ENCODE results near the gene IL15.
"Not testable (repeated sequence)": the region's sequence is repeated elsewhere in the genome, so short reads cannot be mapped to it uniquely, and the experiment has no call there.

IL15 gene

DNA sequence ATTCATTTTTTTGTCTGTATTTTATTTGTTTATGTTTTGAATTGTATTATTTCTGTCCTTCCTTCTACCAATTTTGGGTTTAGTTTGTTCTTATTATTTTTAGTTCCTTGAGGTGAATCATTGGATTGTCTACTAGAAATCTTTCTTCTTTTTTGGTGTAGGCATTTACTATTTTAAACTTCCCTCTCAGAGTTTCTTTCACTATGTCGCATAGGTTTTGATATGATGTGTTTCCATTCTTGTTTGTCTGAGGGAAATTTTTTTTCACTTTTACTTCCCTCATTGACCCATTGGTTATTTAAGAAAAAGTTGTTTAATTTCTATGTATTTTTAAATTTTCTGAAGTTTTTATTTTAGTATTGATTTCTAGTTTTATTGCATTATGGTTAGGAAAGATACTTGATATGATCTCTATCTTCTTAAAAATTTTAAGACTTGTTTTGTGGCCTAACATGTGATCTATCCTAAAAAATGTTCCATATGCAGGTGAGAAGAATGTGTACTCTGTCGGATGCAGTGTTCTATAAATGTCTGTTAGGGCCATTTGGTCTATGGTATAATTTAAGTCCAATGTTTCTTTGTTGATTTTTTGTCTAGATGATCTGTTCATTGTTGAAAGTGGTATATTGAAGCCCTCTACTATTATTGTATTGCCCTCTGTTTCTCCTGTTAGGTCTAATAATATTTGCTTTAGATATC lies 68.8 kb downstream of the IL15 start:
- DNase-seq (ENCODE audit: low read depth): no peak

DNA sequence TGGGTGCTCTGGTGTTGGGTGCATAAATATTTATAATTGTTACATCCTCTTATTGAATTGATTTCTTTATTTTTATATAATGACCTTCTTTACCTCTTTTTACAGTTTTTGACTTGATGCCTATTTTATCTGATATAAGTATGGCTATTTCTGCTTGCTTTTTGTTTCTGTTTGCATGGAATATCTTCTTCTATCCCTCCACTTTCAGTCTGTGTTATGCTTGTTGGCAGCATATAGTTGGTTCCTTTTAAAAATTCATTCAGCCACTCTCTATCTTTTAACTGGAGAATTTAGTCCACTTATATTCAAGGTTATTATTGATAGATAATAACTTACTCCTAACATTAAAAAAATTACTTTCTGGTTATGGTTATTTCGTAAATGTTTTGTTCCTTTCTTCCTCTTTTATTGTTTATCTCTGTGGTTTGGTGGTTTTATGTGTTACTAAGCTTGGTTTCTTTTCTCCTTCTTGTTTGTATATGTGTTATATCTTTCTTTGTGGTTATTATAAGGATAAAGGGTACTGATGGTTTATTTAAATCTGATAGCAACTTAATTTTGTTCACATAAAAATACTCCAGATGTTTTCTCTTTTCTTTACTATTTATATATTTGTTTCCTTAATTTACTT lies 69.5 kb downstream of the IL15 start:
- DNase-seq (ENCODE audit: low read depth): no peak

DNA sequence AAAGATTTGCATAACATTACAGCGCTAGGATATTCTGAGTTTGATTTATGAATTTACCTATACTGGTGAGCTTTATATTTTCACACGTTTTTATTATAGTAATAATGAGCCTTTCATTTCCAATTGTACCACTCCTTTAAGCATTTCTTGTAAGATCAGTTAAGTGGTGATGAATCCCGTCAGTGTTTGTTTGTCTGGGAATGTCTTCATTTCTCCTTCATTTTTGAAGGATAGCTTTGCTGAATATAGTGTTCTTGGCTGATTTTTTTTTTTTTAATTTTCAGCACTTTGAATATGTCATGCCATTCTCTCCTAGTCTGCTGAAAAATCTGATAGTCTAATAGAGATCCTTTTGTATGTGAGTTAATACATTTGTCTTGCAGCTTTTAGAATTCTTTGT lies 70.1 kb downstream of the IL15 start:
- no peak for DNase-seq (ENCODE audit: low read depth)

DNA sequence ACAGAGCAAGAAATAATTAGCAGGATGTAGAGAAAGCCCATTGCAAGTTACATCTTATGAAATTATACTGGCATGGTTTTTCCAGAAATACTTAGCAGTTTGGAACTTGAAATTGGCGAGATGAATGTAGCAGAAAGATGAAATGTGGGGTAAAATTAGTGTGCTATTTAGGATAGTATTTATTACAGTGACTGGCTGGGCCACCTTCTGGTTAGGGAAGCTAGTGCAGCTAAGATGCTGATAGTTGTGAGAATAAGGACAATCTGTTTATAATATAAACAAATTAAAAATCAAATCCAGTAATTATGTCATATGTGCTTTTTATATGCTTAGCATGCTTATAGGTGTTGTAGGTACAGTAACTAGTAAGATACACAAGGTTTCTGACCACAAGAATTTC lies 74.8 kb downstream of the IL15 start:
- no peak for DNase-seq (ENCODE audit: low read depth)

DNA sequence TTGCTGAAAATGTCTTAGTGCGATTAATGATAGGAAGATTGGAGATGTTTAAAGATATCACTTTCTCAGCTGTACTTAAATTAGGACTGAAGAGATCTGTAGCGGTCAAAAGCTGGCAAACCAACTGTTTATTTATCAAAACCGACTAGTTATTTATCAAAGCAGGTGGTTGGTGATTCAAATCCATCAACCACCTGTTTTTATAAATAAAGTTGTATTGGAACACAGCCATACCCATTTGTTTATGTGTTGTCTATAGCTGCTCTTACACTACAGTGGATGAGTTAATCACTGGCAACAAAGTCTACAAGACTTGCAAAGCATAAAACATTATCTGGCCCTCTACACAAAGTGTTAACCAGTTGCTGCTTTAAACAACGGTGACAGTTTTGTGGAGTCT lies 76.8 kb downstream of the IL15 start:
- no peak for DNase-seq (ENCODE audit: low read depth)

DNA sequence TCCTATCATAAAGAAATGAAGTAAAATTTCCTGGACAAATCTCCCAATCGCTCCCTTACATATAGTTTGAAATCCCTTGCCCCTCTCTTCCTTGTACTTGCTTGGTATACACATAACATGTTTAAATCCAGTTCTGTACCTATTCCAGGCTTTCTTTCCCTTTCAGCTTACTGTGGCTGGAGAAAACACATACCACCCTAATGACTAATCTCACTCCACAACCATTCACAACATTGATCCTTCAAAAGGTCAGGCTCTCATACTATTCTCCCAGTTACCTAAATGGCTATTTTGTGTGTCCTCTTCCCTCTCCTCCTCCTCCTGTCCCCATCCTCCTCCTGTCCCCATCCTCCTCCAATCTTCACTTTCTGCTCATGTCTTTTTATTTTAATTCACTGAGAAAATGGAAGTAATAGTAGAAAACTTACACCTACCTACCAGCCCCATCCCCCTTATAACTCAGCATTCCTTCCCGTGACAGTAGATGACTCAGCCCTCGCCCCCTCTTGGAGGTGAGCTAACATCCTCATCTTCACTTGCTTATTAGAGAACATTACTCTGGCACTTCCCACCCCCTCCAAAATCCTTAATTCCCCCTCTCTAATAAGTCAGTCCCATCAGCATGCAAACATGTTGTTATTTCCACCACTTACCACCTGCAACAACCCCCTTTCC lies 77.5 kb downstream of the IL15 start:
- DNase-seq (ENCODE audit: low read depth): no peak

DNA sequence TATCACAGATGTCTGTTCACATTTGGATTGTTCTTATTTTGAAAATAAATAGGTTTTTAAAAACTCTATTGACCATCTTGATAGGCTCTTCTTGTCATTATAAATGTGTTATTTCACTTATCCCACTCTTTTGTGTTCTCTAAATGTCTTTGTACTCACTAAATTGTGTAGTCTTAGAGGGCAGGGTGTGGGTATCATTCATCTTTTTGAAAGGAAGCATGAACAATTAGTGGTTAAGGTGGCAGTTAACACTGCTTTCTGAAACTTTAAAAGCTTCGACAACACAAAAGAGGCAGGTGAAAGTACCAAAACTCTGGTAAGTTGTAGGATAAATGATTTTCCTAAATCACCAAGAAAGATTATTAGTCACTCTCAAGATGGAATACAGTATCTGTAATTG lies 83.2 kb downstream of the IL15 start:
- no peak for DNase-seq (ENCODE audit: low read depth)

DNA sequence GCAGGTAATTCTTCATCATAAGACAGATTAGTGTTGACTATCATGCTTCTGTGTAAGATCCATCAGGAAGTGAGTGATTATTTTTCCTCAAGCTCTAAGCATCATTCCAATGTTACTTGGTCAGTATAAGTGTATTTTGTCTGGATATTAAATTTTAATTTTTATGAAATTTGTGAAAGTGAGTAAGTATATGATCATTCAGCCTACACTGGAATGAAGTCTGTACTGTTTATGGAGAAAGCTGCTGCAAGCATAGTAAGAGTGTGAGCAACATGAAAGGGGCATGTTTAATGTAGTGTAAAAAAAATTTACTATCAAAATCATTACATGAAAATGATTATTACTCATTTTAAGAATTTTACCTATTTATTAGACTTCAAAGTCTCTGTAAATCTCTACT lies 84.8 kb downstream of the IL15 start:
- DNase-seq (ENCODE audit: low read depth): no peak

DNA sequence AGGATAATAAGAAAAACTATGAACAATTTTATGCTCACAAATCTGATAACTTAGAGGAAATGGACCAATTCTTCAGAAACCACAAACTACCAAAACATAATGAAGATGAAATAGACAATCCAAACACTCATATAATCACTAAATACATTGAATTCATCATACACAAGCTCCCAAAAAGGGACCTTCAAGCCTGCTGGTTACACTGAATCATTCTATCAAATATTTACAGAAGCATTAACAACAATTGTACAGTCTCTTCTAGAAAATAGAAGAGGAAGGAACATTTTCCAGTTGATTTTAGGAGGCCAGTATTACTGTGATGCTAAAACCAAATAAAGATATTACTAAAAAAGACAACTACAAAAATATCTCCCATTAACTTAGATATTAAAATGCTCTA lies 88.3 kb downstream of the IL15 start:
- no peak for DNase-seq (ENCODE audit: low read depth)

DNA sequence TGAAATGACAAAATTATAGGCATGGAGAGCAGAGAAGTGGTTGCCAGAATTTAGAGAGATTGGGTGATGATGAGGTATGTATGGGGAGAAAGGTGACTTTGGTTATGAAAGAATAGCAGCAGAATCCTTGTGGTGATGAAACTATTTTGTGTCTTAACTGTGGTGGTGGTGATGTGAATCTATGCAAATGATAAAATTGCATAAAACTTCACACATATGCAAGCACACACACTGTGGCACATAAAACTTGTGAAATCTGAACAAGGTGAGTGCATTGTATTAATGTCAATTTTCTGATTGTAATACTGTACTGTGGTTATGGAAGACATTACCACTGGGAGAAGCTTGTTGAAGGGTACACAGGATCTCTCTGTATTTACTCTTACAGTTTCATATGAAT lies 91.0 kb downstream of the IL15 start:
- no peak for DNase-seq (ENCODE audit: low read depth)

DNA sequence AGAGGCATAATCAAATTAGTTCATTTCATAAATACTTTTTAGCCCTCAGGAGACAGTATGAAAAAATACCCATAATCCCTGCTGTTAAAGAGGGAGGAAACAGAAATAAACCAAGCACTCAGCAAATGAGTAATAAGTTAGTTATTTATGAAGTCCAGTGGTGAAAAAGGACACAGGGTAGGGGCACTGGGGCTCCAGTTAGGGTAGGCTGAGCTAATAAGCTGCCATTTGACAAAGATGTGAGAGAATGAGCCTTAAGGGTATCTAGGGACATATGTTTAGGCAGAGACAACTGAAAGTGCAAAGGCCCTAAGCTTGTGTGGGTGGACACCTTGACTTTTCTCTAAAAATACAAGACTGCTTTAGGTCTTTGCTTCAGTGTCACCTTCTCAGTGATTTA lies 94.4 kb downstream of the IL15 start:
- no peak for DNase-seq (ENCODE audit: low read depth)

DNA sequence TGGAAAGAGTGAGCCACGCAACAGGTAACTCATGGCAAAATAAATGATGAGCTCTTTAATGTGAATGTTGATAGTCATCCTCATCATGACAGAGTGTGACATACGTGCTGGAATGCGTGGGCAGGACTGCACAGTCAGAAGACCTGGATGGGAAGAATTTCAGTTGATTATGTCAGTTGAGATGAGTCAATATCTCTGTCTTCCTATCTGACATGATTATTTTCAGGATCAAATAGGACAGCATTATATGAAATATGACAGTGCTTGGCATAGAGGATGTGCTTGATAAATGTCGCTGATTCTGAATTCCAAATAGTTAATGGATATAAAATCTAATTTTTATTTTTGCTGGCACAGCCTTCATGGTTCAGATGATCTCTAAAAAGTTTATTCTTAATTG lies 95.1 kb downstream of the IL15 start:
- DNase-seq (ENCODE audit: low read depth): no peak

DNA sequence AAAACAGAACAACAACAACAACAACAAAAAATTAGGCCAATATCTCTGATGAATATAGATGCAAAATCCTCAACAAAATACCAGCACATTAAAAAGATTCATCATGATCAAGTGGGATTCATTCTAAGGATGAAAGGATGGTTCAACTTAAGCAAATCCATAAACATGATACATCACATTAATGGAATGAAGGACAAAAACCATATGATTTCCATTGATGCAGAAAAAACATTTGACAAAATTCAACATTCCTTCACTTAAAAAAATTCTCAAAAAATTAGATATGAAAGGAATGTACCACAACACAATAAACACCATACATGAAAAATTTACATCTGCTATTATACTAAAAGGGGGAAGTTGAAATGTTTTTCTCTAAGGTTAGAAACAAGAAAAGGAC lies 103.3 kb downstream of the IL15 start:
- no peak for DNase-seq (ENCODE audit: low read depth)

DNA sequence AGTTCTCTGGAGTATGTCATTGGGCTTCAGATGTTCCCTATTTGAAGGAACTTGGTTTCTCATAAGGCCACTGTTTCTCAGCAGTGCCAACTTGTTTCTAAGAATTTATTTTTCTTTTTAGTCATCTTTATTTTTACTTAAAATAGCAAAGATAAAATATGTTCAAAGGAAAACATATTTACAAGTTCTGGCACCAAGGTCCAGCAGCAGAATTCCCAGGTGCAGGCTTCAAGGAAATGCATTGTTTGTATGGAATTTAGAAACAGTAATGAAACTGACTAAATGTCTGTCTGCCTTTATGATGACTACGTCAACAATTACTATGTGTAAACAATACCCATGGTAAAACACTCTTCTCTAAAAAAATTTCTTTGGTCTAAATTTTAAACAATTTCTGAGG lies 109.6 kb downstream of the IL15 start:
- no peak for DNase-seq (ENCODE audit: low read depth)

DNA sequence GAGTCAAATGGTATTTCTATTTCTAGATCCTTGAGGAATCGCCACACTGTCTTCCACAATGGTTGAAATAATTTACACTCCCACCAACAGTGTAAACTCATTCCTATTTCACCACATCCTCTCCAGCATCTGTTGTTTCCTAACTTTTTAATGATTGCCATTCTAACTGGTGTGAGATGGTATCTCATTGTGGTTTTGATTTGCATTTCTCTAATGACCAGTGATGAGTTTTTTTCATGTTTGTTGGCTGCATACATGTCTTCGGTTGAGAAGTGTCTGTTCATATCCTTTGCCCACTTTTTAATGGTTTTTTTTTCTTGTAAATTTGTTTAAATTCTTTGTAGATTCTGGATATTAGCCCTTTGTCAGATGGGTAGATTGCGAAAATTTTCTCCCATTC lies 115.4 kb downstream of the IL15 start:
- DNase-seq (ENCODE audit: low read depth): not testable (repeated sequence)

DNA sequence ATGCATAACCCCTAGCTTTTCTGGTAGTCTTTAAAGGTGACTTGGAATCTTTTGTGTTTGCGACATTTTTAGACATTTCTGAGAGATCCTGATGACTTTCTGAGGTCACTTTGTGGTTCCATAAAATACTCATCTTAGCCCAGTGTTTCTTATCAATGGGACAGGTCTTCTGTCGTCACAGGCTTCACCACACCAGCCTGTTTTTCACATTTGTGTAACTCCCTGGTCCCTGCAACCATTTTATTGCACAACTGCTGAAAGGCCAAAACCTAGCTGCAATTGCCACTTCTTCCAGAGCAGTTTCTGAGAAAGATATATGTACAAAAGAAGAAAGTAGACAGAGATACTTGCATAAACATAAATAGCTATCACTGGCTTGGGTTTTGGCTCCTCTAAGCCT lies 120.9 kb downstream of the IL15 start:
- no peak for DNase-seq (ENCODE audit: low read depth)

DNA sequence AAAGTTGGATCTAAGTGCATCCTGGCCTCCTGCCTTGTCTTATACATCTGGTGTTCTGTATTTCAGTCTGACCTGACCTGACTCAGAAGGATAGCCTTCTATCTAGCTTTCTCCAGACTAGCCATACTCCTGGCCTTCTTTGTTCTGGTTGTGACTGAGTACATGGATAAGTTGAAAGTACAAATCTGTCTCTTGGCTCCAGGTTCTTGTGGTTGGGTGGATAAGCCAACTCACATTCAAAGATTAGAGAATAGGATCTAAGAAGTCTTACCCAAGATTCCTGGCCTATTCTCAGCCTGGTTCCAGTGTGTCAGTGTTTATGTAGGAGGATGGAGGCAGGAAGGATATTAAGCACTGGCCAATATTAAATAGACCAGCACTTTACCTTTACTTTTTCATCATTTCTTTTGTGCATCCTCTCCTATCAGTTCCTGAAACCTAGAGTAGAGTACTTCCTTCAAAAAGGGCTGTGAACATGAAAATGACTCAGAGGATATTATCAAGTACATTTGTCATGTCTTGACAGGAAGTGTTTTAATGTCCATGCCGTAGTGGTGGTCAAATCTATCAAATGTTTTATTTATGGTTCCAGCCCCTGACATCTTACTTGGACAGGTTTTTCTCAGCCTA lies 123.5 kb downstream of the IL15 start:
- DNase-seq (ENCODE audit: low read depth): no peak

DNA sequence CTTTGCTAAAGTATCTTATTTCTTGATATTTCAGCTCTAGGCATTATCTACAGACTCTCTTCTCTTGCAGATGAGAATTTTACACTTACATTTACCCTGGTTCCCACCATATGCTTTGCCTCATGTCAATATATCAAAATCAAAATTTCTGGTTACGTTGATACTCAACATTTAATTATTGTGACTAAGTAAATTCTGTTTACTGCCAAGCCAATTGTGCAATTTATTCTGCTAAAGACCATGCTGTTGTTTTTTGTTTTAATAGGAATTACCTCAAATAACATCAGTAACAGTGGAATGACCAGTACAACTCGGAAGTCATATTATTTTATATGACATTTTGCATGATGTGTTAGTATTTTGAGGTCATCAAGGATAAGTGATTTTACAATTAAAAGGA lies 125.5 kb downstream of the IL15 start:
- no peak for DNase-seq (ENCODE audit: low read depth)

DNA sequence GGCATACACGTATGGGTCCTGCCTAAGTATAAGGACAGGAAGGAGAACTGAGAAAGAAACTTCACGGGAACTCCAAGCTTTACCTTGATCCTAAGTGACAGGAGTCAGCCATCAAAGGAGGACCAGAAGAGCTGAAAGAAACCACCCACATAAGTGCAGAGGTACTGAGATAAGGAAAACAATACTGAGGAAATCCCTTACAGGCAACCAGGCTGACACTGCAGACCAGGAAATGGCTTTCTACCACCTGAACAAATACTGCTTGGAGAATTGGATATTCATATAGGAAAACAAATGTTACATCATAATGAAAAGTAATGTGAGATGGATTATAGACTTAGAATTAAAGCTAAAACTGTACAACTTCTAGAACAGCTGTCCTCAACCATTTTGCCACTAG lies 127.0 kb downstream of the IL15 start:
- DNase-seq (ENCODE audit: low read depth): no peak

DNA sequence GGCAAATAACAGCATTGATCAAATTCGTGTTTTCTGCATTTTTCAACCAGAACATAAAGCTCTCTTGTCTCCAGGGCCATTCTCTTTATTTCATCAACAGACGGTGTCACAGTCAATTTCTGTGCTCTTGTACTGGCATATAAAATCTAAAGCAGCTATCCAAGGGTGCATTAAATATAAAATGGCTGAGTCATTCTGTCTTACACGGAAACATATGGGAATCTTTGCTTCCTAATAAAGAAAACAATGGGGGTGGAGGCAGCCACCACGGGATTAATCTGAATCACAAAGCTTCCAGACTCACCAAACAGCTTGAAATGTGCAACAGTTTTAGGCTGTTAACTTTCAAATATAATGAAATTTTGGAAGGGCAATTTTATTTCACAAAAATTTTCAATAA lies 132.6 kb downstream of the IL15 start:
- DNase-seq (ENCODE audit: low read depth): no peak

DNA sequence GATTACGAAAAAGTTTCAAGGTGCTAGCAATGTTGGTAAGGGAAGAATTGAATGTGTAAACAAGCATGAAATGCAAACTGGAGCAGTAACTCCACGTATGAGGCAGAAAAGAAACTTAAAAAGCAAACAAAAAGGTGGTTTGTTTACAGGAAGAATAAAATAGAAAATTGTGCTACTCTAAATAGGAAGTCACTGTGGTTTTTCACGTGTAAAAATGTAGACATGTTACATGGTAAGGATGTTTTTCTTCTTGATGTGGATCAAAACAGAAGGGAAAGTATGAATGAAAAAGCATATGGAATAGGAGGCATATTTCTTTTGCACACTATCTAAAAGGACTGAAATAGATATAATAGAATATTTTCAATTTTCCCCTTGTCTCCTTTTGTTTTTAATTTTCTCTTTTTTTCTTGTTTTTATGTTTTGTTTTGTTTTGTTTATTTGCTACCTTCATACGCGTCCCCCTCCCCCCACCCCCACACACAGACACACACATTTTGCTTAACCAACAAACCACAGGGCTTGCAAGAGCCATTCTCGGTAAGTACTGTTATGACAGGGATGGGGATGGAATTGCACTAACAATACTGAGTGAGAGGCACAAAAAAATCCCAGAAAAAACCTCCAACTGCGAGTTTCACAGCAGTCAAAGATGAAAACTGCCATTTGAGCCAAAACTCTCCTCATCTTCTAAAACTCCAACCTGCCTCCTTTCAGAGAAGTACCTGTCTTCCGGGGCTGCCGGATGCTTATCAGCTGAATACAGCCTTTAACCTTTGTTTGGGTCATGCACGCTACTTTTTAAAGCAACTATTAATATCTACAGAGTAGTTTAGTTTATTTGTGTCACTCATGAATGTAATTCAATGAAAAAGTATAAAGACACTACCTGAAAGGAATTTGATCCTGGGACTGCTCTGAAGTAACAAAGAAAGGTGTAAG lies 135.8 kb downstream of the IL15 start:
- no peak for DNase-seq (ENCODE audit: low read depth)

DNA sequence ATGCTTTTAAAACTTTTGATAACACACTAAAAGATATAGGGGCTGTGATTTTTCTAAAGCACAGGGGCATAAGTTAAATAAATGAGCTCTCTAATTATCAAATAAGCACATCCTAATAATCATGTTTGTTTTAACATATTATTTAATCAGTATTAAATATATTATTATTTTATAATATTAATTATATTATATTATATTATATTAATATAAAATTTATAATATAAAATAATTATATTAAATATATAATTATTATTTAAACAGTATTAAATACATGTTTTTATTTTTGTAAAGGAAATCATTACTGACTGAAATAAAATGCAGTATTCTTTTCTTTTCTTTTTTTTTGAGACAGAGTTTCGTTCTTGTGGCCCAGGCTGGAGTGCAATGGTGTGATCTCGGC lies 136.5 kb downstream of the IL15 start:
- DNase-seq (ENCODE audit: low read depth): no peak

Data from activated T-cell treated with anti-CD3 and anti-CD28 coated beads for 48 hours (primary cell).